22Rv1 (cell line): ENCODE results near the gene CCDC80.

ENCODE experiments used
- ZFX ChIP-seq: fragments of 450-650 bp; IDR thresholded peaks from 2 replicates; pipeline ENCODE4 v1.6.1; 2017; ENCODE audit warnings: antibody characterized with exemption, borderline replicate concordance
- TF ChIP-seq, protein P1 (sequence below): fragments of 450-650 bp; IDR thresholded peaks from 2 replicates; pipeline ENCODE4 v1.5.1; 2017; ENCODE audit warnings: mild to moderate bottlenecking

DNA sequence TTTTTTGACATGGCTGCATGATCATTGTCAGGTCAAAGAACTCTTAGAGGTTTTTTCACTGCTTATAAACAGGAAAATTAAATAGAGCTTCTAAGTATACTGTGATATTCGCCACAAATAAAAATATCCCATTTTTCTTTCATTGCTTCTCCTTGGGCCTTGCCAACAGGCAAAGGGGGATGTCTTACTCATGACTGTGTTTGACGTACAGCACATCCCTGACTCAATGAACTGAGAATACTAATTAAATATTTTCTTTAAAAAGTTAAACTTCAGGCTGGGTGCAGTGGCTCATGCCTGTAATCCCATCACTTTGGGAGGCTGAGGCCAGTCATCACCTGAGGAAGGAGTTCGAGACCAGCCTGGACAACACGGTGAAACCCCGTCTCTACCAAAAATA is 41.4 kb upstream of the CCDC80 start:
- TF ChIP-seq, protein P1, sequence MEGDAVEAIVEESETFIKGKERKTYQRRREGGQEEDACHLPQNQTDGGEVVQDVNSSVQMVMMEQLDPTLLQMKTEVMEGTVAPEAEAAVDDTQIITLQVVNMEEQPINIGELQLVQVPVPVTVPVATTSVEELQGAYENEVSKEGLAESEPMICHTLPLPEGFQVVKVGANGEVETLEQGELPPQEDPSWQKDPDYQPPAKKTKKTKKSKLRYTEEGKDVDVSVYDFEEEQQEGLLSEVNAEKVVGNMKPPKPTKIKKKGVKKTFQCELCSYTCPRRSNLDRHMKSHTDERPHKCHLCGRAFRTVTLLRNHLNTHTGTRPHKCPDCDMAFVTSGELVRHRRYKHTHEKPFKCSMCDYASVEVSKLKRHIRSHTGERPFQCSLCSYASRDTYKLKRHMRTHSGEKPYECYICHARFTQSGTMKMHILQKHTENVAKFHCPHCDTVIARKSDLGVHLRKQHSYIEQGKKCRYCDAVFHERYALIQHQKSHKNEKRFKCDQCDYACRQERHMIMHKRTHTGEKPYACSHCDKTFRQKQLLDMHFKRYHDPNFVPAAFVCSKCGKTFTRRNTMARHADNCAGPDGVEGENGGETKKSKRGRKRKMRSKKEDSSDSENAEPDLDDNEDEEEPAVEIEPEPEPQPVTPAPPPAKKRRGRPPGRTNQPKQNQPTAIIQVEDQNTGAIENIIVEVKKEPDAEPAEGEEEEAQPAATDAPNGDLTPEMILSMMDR, result no peak
- TF ChIP-seq ZFX, result no peak
